GM10266 (cell line): ENCODE measurements around the gene TOX4.

Experiments used
- DNase-seq: peaks from one replicate; pipeline ENCODE4 v3.0.0; 2012; ENCODE audit errors: extremely low spot score
- TF ChIP-seq, protein P1 (sequence below): IDR thresholded peaks from 2 replicates; pipeline ENCODE4 v1.5.1; 2012; ENCODE audit warnings: mild to moderate bottlenecking, low read depth; ENCODE audit not compliant: control insufficient read depth, insufficient read depth; ENCODE audit errors: missing control alignments

Gene TOX4

DNA sequence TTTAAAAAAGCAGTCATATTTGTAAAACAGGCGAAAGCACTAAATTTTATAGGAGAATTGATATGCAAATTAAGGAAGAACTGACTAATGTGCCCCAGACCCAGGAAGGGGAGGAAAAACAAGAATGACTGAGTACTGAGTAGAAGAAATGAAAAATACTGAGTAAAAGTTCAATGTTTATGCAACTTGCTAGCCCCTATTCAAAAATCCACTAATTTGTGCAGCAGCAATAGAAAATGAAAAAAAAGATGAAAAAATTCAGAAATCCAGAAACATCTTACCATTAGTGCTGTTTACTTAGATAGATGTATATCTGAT lies 27.1 kb upstream of the TOX4 start:
- no peak for DNase-seq
- TF ChIP-seq, protein P1, sequence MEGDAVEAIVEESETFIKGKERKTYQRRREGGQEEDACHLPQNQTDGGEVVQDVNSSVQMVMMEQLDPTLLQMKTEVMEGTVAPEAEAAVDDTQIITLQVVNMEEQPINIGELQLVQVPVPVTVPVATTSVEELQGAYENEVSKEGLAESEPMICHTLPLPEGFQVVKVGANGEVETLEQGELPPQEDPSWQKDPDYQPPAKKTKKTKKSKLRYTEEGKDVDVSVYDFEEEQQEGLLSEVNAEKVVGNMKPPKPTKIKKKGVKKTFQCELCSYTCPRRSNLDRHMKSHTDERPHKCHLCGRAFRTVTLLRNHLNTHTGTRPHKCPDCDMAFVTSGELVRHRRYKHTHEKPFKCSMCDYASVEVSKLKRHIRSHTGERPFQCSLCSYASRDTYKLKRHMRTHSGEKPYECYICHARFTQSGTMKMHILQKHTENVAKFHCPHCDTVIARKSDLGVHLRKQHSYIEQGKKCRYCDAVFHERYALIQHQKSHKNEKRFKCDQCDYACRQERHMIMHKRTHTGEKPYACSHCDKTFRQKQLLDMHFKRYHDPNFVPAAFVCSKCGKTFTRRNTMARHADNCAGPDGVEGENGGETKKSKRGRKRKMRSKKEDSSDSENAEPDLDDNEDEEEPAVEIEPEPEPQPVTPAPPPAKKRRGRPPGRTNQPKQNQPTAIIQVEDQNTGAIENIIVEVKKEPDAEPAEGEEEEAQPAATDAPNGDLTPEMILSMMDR: no peak

DNA sequence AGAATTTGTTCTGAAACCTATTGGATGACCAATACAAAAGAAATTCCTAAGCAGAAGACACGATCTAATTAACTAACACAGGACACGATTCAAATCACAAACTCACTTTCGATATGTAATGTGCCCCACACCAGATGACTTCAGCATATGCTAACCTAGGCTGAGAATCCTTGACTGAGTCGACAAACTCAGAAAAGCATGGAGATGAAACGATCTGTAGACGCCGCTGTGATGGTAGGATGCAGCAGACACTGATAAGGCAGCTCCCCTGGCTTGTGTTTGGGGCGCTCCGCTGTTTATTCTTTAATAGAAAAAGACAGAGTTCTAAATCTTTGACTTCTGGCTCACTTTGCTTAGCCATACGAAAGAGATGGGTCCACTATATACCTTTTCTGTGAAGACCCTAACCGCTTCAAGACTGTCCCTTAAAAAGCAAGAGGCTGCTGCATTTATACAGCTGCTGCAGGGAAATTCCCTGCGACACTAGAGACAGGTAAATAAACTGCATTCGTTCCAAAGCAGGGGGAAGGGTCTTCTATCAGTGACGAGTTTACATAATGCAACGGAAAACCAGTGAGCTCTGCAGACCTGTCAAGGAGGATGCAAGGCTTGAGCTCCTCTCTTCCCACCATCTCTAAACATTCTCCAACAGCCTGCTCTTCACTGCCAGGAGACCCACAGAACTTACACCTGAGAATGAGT lies 22.0 kb upstream of the TOX4 start:
- no peak for DNase-seq
- TF ChIP-seq, protein P1: no peak

- TF ChIP-seq, protein P1: no peak
- no peak for DNase-seq
Measured at GRCh38 chr14:21455592-21455911, 21.4 kb upstream of the TOX4 start.

- TF ChIP-seq, protein P1: peak; percentile 83
- peak; percentile 95 for DNase-seq
Measured at GRCh38 chr14:21455912-21456667, 20.9 kb upstream of the TOX4 start, which contains the start of gene CHD8. Gene CHD8 (minus strand): TSS chr14:21456123. CDS start chr14:21431643, 24,480 bp downstream.

DNA sequence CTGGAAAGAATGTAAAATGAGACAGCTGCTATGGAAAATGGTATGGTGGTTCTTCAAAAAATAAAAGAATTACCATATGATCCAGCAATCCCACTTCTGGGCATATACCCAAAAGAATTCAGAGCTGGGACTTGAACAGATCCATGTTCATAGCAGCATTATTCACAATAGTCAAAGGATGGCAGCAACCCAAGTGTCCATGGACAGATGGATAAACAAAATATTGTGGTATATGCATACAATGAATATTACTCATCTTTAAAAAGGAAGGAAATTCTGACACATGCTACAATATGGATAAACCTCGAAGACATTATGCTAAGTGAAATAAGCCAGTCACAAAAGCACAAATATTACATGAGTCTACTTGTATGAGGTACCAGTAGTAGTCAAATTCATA lies 9.4 kb upstream of the TOX4 start:
- TF ChIP-seq, protein P1: no peak
- DNase-seq: no peak

GRCh38 chr14:21475767-21476522 lies 1.1 kb upstream of the TOX4 start:
- TF ChIP-seq, protein P1: no peak
- no peak for DNase-seq
